PFSK-1 (cell line): ENCODE results near the gene INF2.

Experiments used
- FOXP2 ChIP-seq: optimal IDR thresholded peaks from 2 replicates; pipeline ENCODE3; 2011; ENCODE audit warnings: borderline replicate concordance, control low read depth, inconsistent platforms; ENCODE audit not compliant: insufficient read depth; ENCODE audit errors: extremely low read length, extremely low read depth
- POLR2AphosphoS5 ChIP-seq: IDR thresholded peaks from 2 replicates; pipeline ENCODE4 v1.6.1; 2012; ENCODE audit warnings: low read depth, mild to moderate bottlenecking, control low read depth, low read length, moderate library complexity
- REST ChIP-seq, 2 experiments: IDR thresholded peaks; 2 replicates each; pipeline versions ENCODE4 v1.6.1 to v1.8.0; 2011 to 2012; ENCODE audit warnings: low read depth in 2 of 2, low read length in 2 of 2, control low read depth in 1 of 2, inconsistent platforms in 1 of 2, mild to moderate bottlenecking in 1 of 2, moderate library complexity in 1 of 2; ENCODE audit not compliant: insufficient read depth in 1 of 2
- SIN3A ChIP-seq: IDR thresholded peaks from 2 replicates; pipeline ENCODE4 v1.6.1; 2012; ENCODE audit warnings: mild to moderate bottlenecking, low read length, moderate library complexity, borderline replicate concordance; ENCODE audit not compliant: insufficient read depth
- TAF1 ChIP-seq: IDR thresholded peaks from 2 replicates; pipeline ENCODE4 v1.6.1; 2012; ENCODE audit warnings: low read length, control low read depth, borderline replicate concordance; ENCODE audit not compliant: insufficient read depth

INF2 gene

DNA sequence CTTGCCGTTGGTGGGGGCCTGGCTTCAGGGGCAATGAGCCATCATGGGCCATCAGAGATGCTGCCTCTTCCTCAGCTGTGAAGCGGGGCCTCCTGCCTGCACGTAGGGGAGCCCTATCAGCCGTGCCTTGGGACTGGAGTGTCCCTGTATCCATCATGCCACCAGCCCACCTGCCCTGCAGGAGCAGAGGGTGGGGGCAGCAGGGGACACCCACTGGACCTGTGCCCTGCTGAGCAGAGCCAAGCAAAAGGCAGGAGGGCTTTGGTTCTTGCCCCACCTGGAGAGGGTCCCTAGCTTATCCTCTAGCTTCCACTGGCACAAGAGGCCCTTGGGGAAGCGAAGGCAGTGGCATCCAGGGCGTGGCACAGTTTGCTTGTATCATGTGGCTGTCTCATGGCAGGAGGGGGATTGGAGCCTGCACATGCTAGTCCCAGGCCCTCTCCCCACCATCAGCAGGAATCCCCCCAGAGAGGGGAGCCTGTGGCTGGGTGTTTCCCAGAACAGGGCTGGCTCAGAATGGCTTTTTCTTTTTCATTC lies 44.7 kb downstream of the INF2 start:
- TF ChIP-seq REST (IDR thresholded peaks at IDR 0.05; ENCODE audit: insufficient read depth in 1 of 2, low read depth in 2 of 2, low read length in 2 of 2), result no peak
- TF ChIP-seq POLR2AphosphoS5, result no peak
- no peak for TF ChIP-seq FOXP2
- no peak for TF ChIP-seq TAF1
- TF ChIP-seq SIN3A, result no peak

DNA sequence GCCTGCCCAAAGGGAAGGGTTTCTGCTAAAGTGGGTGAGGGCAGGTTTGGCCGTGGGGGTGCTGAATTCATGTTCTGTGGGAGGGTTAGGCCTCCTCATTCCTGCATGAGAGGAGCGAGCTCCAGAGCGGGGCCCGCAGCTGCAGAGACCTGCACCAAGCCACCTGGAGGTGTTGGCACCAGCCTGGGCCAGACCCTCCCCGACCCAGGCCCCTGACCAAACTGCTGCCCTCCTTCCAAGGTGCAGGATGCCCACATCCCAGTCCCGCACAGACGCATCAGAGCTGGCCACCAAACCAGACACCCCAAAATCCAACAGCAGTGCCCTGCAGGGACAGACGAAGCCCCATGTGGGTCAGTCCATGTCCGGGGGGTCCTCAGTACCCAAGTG lies 45.2 kb downstream of the INF2 start:
- no peak for TF ChIP-seq SIN3A
- no peak for TF ChIP-seq FOXP2
- TF ChIP-seq REST (IDR thresholded peaks at IDR 0.05; ENCODE audit: insufficient read depth in 1 of 2, low read depth in 2 of 2, low read length in 2 of 2), result no peak
- TF ChIP-seq TAF1, result no peak

DNA sequence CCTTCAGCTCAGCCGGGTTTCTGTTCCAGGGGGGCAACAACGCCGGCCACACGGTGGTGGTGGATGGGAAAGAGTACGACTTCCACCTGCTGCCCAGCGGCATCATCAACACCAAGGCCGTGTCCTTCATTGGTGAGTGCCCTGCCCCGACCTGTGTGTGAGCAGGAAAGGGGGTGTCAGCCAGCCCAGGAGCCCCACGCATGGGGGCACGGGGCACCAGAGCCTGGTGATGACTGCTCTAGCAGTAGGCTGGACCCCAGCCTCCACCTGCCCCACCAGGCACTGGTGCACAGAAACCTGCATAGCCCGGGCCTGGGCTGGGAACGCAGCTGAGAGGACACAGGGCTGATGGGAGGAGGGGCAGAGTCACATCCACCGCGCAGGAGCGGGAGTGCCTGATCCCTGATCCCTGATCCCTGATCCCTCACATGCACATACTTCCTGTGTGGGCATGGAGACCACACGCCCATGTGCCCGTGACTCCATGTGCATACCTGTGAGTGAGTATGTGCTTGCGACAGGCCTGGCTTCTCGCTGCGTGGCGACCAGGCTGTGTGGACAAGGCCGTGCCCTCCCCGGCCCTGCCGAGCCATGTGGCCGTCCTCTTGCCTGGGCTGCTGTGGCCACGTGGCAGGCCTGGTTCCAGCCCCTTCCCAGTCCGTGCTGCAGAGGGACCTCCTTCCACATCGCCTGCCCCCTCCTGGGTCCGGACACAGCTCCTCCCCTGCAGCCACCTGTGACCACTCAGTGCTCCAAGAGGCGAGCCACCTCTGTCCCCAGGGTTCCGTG lies 45.8 kb downstream of the INF2 start:
- TF ChIP-seq POLR2AphosphoS5, result no peak
- TF ChIP-seq TAF1, result no peak
- no peak for TF ChIP-seq SIN3A
- no peak for TF ChIP-seq REST (IDR thresholded peaks at IDR 0.05; ENCODE audit: insufficient read depth in 1 of 2, low read depth in 2 of 2, low read length in 2 of 2)
- TF ChIP-seq FOXP2, result no peak

DNA sequence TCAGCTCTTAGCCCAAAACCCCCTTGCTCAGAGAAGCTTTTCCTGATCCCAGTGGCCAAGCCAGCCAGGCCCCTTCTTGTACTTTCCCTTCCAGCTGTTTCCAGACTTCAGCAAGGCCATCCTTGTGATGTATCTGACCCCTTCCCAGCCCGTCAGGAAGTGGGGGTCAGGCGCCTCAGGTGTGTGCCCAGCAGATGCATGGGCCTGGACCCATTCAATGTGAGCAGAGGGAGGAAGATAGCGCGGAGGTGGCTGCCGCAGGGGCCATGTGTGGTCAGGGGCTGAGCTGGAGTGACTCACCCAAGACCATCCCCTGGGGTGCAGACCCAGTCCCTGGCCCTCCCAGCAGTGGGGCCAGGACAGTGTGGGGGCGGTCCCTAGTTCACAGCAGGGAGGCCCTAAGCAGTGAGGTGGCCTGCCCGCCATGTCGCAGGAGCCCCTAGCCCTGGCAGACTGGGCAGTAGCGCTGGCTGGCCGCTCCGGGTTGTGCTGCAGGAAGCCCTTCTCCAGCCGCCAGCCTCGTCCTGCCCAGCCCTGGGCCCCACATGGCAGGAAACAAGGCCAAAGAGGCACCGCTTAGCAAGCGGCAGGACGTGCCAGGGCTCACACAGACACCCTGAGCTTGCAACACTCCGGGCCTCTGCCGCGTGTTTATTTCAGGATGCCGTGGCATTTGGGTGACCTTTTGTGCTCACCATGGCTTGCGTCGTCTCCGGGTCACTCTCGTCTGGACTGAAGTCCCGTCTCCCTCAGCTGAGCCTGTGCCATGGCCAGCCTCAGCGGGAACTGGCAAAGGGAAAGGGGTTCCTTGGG lies 46.6 kb downstream of the INF2 start:
- no peak for TF ChIP-seq POLR2AphosphoS5

- TF ChIP-seq POLR2AphosphoS5 (no peak), REST (IDR thresholded peaks at IDR 0.05; ENCODE audit: insufficient read depth in 1 of 2, low read depth in 2 of 2, low read length in 2 of 2) (no peak)
Measured at GRCh38 chr14:104738375-104739019, 49.1 kb downstream of the INF2 start.
